ENCODE results near the gene IGFBP7.

The IGFBP7 gene

GRCh38 chr4:57109847-57110639, at the start of gene IGFBP7:
Gene IGFBP7, minus strand, starts transcription at chr4:57110385. Its CDS starts 34 bp downstream, at chr4:57110351.
- DNase-seq: no peak

- DNase-seq: no peak
Measured at GRCh38 chr4:57159866-57160265, 49.7 kb upstream of the IGFBP7 start.

GRCh38 chr4:57158762-57159161, 48.6 kb upstream of the IGFBP7 start:
- no peak for DNase-seq

GRCh38 chr4:57158221-57158620, 48.0 kb upstream of the IGFBP7 start:
- DNase-seq: no peak

- DNase-seq: no peak
Measured at GRCh38 chr4:57157596-57158137, 47.5 kb upstream of the IGFBP7 start.

- DNase-seq: no peak
Measured at GRCh38 chr4:57156242-57156990, 46.2 kb upstream of the IGFBP7 start.

- DNase-seq: no peak
Measured at GRCh38 chr4:57154926-57155325, 44.7 kb upstream of the IGFBP7 start.

- no peak for DNase-seq
Measured at GRCh38 chr4:57154191-57154590, 44.0 kb upstream of the IGFBP7 start.

- DNase-seq: no peak
Measured at GRCh38 chr4:57153207-57153606, 43.0 kb upstream of the IGFBP7 start.

GRCh38 chr4:57151481-57151880, 41.3 kb upstream of the IGFBP7 start:
- no peak for DNase-seq

- DNase-seq: no peak
Measured at GRCh38 chr4:57149833-57150232, 39.6 kb upstream of the IGFBP7 start.

- DNase-seq: no peak
Measured at GRCh38 chr4:57148831-57149505, 38.8 kb upstream of the IGFBP7 start.

- DNase-seq: no peak
Measured at GRCh38 chr4:57148177-57148576, 38.0 kb upstream of the IGFBP7 start.

GRCh38 chr4:57147335-57148060, 37.3 kb upstream of the IGFBP7 start:
- no peak for DNase-seq

- no peak for DNase-seq
Measured at GRCh38 chr4:57146444-57146843, 36.3 kb upstream of the IGFBP7 start.

GRCh38 chr4:57144466-57144865, 34.3 kb upstream of the IGFBP7 start:
- DNase-seq: no peak

GRCh38 chr4:57139783-57140182, 29.6 kb upstream of the IGFBP7 start:
- no peak for DNase-seq

GRCh38 chr4:57137261-57137660, 27.1 kb upstream of the IGFBP7 start:
- no peak for DNase-seq

- no peak for DNase-seq
Measured at GRCh38 chr4:57136281-57136680, 26.1 kb upstream of the IGFBP7 start.

- DNase-seq: no peak
Measured at GRCh38 chr4:57132743-57133137, 22.6 kb upstream of the IGFBP7 start.

GRCh38 chr4:57131849-57132742, 21.9 kb upstream of the IGFBP7 start:
- no peak for DNase-seq

- DNase-seq: no peak
Measured at GRCh38 chr4:57129477-57129876, 19.3 kb upstream of the IGFBP7 start.

All from activated CD4-positive, alpha-beta T cell treated with anti-CD3 and anti-CD28 coated beads for 1 hour (primary cell).